HL-60 (cell line): Measurements from ENCODE around the gene GCGR.

Experiments used
- DNase-seq, 2 experiments: peaks; one replicate each; pipeline ENCODE4 v3.0.0-alpha.2; 2010 to 2020; ENCODE audit warnings: low read depth in 1 of 2, low spot score in 1 of 2
- H3K27ac ChIP-seq: fragments of 250-450 bp; sonication (Bioruptor Pico); replicated peaks from 2 replicates; pipeline ENCODE4 v1.5.1; 2020; ENCODE audit warnings: mild to moderate bottlenecking, moderate library complexity
- H3K27me3 ChIP-seq: fragments of 250-450 bp; sonication (Bioruptor Pico); 2 replicates; pipeline ENCODE4 v1.5.1; 2021; ENCODE audit warnings: mild to moderate bottlenecking, moderate library complexity; ENCODE audit not compliant: insufficient read depth, poor library complexity, severe bottlenecking
- H3K4me3 ChIP-seq: replicated peaks from 2 replicates; pipeline ENCODE4 v1.5.1; 2011; ENCODE audit warnings: mild to moderate bottlenecking, control low read depth, low read length; ENCODE audit not compliant: insufficient read depth
- CTCF ChIP-seq: IDR thresholded peaks from one replicate; pipeline ENCODE4 v1.5.1; 2011; ENCODE audit warnings: low read length, control low read depth, inconsistent platforms; ENCODE audit not compliant: insufficient read depth
- GABPA ChIP-seq: IDR thresholded peaks from 2 replicates; pipeline ENCODE4 v1.6.1; 2012; ENCODE audit warnings: low read depth
- POLR2AphosphoS5 ChIP-seq: IDR thresholded peaks from 2 replicates; pipeline ENCODE4 v1.6.1; 2012; ENCODE audit warnings: low read depth
- REST ChIP-seq: IDR thresholded peaks from 2 replicates; pipeline ENCODE4 v1.6.1; 2012; ENCODE audit warnings: low read depth; ENCODE audit not compliant: insufficient replicate concordance
- SPI1 ChIP-seq: IDR thresholded peaks from 2 replicates; pipeline ENCODE4 v1.6.1; 2012; ENCODE audit warnings: low read depth, mild to moderate bottlenecking, borderline replicate concordance

GCGR gene

GRCh38 chr17:81811705-81812570 is 8.0 kb downstream of the GCGR start:
- no peak for DNase-seq
- TF ChIP-seq REST = no peak
- TF ChIP-seq GABPA = no peak
- TF ChIP-seq SPI1 = no peak
- no peak for TF ChIP-seq POLR2AphosphoS5
- TF ChIP-seq CTCF = no peak
- Histone ChIP-seq H3K27me3 (peaks cover 9% of the 10 kb centered on the region), H3K4me3 (no peak overlapping the region), H3K27ac (no peak overlapping the region)

- TF ChIP-seq SPI1 (no peak), CTCF (no peak), REST (no peak), GABPA (no peak), POLR2AphosphoS5 (no peak)
- peaks cover 2% of the 10 kb centered on the region for H3K27me3 ChIP-seq
- no peak for DNase-seq
These were observed 8.8 kb downstream of the GCGR start for GRCh38 chr17:81812571-81813370.

GRCh38 chr17:81813371-81813684 is 9.4 kb downstream of the GCGR start:
- H3K27me3 ChIP-seq = peaks cover 2% of the 10 kb centered on the region
- no peak for TF ChIP-seq POLR2AphosphoS5
- no peak for TF ChIP-seq REST
- no peak for TF ChIP-seq CTCF
- TF ChIP-seq SPI1 = no peak
- no peak for TF ChIP-seq GABPA
- no peak overlapping the region for H3K27ac ChIP-seq
- no peak overlapping the region for H3K4me3 ChIP-seq
- DNase-seq = no peak

More at GRCh38 chr17:81812571-81813370, 8.8 kb downstream of the GCGR start:
- Histone ChIP-seq H3K4me3 (no peak overlapping the region), H3K27ac (no peak overlapping the region)
